ENCODE results near the gene DAGLA. TPM values are rescaled to one million over a fixed set of nuclear protein-coding genes. Genes with fewer than 3 reads are reported as not detected.

Gene DAGLA
- total and polyA plus RNA-seq, 2 donors (not counting 3 experiments of a cell fraction or from before 2014, with no cell fraction given): 2.5 to 4.7 TPM

- no peak for FAIRE-seq
- Histone ChIP-seq H3K79me2 (ENCODE audit: control insufficient read depth, insufficient read depth, low read length) (no peaks in the 10 kb centered on the region), H4K20me1 (replicated peaks; ENCODE audit: control insufficient read depth, extremely low read depth, insufficient read depth, low read length) (no peaks in the 10 kb centered on the region), H3K9me3 (replicated peaks; ENCODE audit: control insufficient read depth, insufficient read depth, low read length) (no peaks in the 10 kb centered on the region), H3K4me2 (ENCODE audit: insufficient read depth, low read length) (no peak overlapping the region), H3K9me1 (replicated peaks; ENCODE audit: control insufficient read depth, extremely low read depth, insufficient read depth, low read length) (no peaks in the 10 kb centered on the region), H2AFZ (ENCODE audit: low read depth, low read length) (no peak overlapping the region), H3K36me3 (ENCODE audit: control insufficient read depth in 2 of 2, extremely low read depth in 1 of 2, insufficient read depth in 2 of 2, low read length in 2 of 2) (no peaks in the 10 kb centered on the region), H3K4me3 (replicated peaks in 1 of 3; ENCODE audit: insufficient read depth in 1 of 3, low read depth in 1 of 3, low read length in 3 of 3) (no peak overlapping the region), H3K9ac (replicated peaks; ENCODE audit: extremely low read depth, insufficient read depth, low read length) (no peak overlapping the region), H3K4me1 (ENCODE audit: control insufficient read depth, extremely low read depth, insufficient read depth, low read length) (no peaks in the 10 kb centered on the region), H3K27ac (ENCODE audit: insufficient read depth, low read depth, low read length) (no peak overlapping the region), H3K27me3 (ENCODE audit: control insufficient read depth in 2 of 2, insufficient read depth in 2 of 2, low read length in 2 of 2) (no peaks in the 10 kb centered on the region)
- TF ChIP-seq POLR2AphosphoS5 (IDR thresholded peaks at IDR 0.05; ENCODE audit: insufficient read depth, low read depth, low read length): no peak
- TF ChIP-seq GATA2 (IDR thresholded peaks at IDR 0.05; ENCODE audit: insufficient read depth, insufficient read length, low read depth, low read length): no peak
- no peak for TF ChIP-seq POLR2A (IDR thresholded peaks at IDR 0.05; ENCODE audit: low read depth, low read length)
- TF ChIP-seq MAX (IDR thresholded peaks at IDR 0.05; ENCODE audit: insufficient read depth, insufficient read length): no peak
- no peak for TF ChIP-seq MYC (IDR thresholded peaks at IDR 0.05; ENCODE audit: low read depth, low read length)
- no peak for TF ChIP-seq JUN (IDR thresholded peaks at IDR 0.05; ENCODE audit: borderline replicate concordance, insufficient read depth, insufficient read length, low read depth)
- TF ChIP-seq FOS (IDR thresholded peaks at IDR 0.05; ENCODE audit: borderline replicate concordance, insufficient read depth, low read length): no peak
- intact Hi-C loops (cut with micrococcal nuclease) (no loop called here), dilution Hi-C loops (cut with MboI; ENCODE audit: extremely low pct_ligation_motif_present, low sequenced_read_pairs) (no loop called here)
- no peak for DNase-seq (ENCODE audit: low read depth, low spot score)
- ChIA-PET CTCF (interaction anchor here (0.6 to 1.2 kb wide), 4 partner anchors 10 to 339 kb away, joined by 3 to 4 read pairs (median 4); no protein-coding TSS in a partner anchor), POLR2A (no interaction called here)
- no TSS peak for BruUV-seq (replicated peaks)
Observed at GRCh38 chr11:61743486-61744095, 63.4 kb downstream of the DAGLA start.

DNA sequence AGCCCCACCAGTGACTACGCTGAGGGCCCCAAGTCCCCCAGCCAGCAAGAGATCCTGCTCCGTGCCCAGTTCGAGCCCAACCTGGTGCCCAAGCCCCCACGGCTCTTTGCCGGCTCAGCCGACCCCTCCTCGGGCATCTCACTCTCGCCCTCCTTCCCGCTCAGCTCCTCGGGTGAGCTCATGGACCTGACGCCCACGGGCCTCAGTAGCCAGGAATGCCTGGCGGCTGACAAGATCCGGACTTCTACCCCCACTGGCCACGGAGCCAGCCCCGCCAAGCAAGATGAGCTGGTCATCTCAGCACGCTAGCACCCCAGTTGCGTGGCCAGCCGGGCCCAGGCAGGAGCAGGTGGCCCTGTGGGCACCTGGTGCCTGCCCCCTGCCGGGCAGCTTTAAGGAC, 64.0 kb downstream of the DAGLA start:
- no peak overlapping the region for H3K9ac ChIP-seq (replicated peaks; ENCODE audit: extremely low read depth, insufficient read depth, low read length)
- FAIRE-seq (no peak), DNase-seq (ENCODE audit: low read depth, low spot score) (no peak)
- no peak overlapping the region for H2AFZ ChIP-seq (ENCODE audit: low read depth, low read length)
- TF ChIP-seq GATA2 (IDR thresholded peaks at IDR 0.05; ENCODE audit: insufficient read depth, insufficient read length, low read depth, low read length): no peak
- TF ChIP-seq MAX (IDR thresholded peaks at IDR 0.05; ENCODE audit: insufficient read depth, insufficient read length): no peak
- no peak for TF ChIP-seq FOS (IDR thresholded peaks at IDR 0.05; ENCODE audit: borderline replicate concordance, insufficient read depth, low read length)
- TF ChIP-seq, protein P1, sequence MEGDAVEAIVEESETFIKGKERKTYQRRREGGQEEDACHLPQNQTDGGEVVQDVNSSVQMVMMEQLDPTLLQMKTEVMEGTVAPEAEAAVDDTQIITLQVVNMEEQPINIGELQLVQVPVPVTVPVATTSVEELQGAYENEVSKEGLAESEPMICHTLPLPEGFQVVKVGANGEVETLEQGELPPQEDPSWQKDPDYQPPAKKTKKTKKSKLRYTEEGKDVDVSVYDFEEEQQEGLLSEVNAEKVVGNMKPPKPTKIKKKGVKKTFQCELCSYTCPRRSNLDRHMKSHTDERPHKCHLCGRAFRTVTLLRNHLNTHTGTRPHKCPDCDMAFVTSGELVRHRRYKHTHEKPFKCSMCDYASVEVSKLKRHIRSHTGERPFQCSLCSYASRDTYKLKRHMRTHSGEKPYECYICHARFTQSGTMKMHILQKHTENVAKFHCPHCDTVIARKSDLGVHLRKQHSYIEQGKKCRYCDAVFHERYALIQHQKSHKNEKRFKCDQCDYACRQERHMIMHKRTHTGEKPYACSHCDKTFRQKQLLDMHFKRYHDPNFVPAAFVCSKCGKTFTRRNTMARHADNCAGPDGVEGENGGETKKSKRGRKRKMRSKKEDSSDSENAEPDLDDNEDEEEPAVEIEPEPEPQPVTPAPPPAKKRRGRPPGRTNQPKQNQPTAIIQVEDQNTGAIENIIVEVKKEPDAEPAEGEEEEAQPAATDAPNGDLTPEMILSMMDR (IDR thresholded peaks at IDR 0.05; ENCODE audit: extremely low read depth in 1 of 2, insufficient read depth in 1 of 2, low read depth in 1 of 2, low read length in 2 of 2): no peak
- no peak for TF ChIP-seq MYC (IDR thresholded peaks at IDR 0.05; ENCODE audit: low read depth, low read length)
- TF ChIP-seq POLR2AphosphoS5 (IDR thresholded peaks at IDR 0.05; ENCODE audit: insufficient read depth, low read depth, low read length): no peak
- no peak for TF ChIP-seq POLR2A (IDR thresholded peaks at IDR 0.05; ENCODE audit: low read depth, low read length)
- TF ChIP-seq JUN (IDR thresholded peaks at IDR 0.05; ENCODE audit: borderline replicate concordance, insufficient read depth, insufficient read length, low read depth): no peak
- TF ChIP-seq EZH2 (IDR thresholded peaks at IDR 0.05; ENCODE audit: borderline replicate concordance, low read depth, low read length, severe bottlenecking): no peak
- no peaks in the 10 kb centered on the region for H3K27me3 ChIP-seq (ENCODE audit: control insufficient read depth in 2 of 2, insufficient read depth in 2 of 2, low read length in 2 of 2)
- ChIA-PET POLR2A (no interaction called here), CTCF (interaction anchor here (0.6 to 1.2 kb wide), 3 partner anchors 11 to 338 kb away, joined by 3 to 4 read pairs (median 4); no protein-coding TSS in a partner anchor)
- no peaks in the 10 kb centered on the region for H4K20me1 ChIP-seq (replicated peaks; ENCODE audit: control insufficient read depth, extremely low read depth, insufficient read depth, low read length)
- no TSS peak for BruUV-seq (replicated peaks)
- H3K36me3 ChIP-seq (ENCODE audit: control insufficient read depth in 2 of 2, extremely low read depth in 1 of 2, insufficient read depth in 2 of 2, low read length in 2 of 2): no peaks in the 10 kb centered on the region
- no peak overlapping the region for H3K27ac ChIP-seq (ENCODE audit: insufficient read depth, low read depth, low read length)
- intact Hi-C loops (cut with micrococcal nuclease) (no loop called here), dilution Hi-C loops (cut with MboI; ENCODE audit: extremely low pct_ligation_motif_present, low sequenced_read_pairs) (no loop called here)
- H3K4me2 ChIP-seq (ENCODE audit: insufficient read depth, low read length): no peak overlapping the region
- no peaks in the 10 kb centered on the region for H3K4me1 ChIP-seq (ENCODE audit: control insufficient read depth, extremely low read depth, insufficient read depth, low read length)
- H3K79me2 ChIP-seq (ENCODE audit: control insufficient read depth, insufficient read depth, low read length): no peaks in the 10 kb centered on the region
- H3K9me1 ChIP-seq (replicated peaks; ENCODE audit: control insufficient read depth, extremely low read depth, insufficient read depth, low read length): no peaks in the 10 kb centered on the region
- no peak overlapping the region for H3K4me3 ChIP-seq (replicated peaks in 1 of 3; ENCODE audit: insufficient read depth in 1 of 3, low read depth in 1 of 3, low read length in 3 of 3)
- no peaks in the 10 kb centered on the region for H3K9me3 ChIP-seq (replicated peaks; ENCODE audit: control insufficient read depth, insufficient read depth, low read length)

Measured in endothelial cell of umbilical vein (primary cell).